IgD-negative memory B cell (primary cell): Measurements from ENCODE around the gene HEYL. TPM values are rescaled to one million over a fixed set of nuclear protein-coding genes. Genes with fewer than 3 reads are reported as not detected.

Experiments used
- H3K27ac Mint-ChIP-seq, 3 donors: one replicate each; pipeline ENCODE4 v1.8.0; 2020 to 2022; ENCODE audit warnings: mild to moderate bottlenecking in 3 of 3, mixed read lengths in 3 of 3, moderate library complexity in 1 of 3
- H3K27me3 Mint-ChIP-seq: one replicate; pipeline ENCODE4 v1.8.0; 2021; ENCODE audit warnings: mixed read lengths
- H3K36me3 Mint-ChIP-seq: one replicate; pipeline ENCODE4 v1.8.0; 2020; ENCODE audit warnings: mild to moderate bottlenecking, mixed read lengths
- H3K4me1 Mint-ChIP-seq, 3 donors: one replicate each; pipeline ENCODE4 v1.8.0; 2020 to 2022; ENCODE audit warnings: mixed read lengths in 3 of 3, mild to moderate bottlenecking in 1 of 3
- H3K4me3 Mint-ChIP-seq, 4 donors: one replicate each; pipeline ENCODE4 v1.8.0; 2020 to 2022; ENCODE audit warnings: mild to moderate bottlenecking in 4 of 4, mixed read lengths in 4 of 4, moderate library complexity in 3 of 4
- H3K9me3 Mint-ChIP-seq, 3 donors: one replicate each; pipeline ENCODE4 v1.8.0; 2020 to 2021; ENCODE audit warnings: mixed read lengths in 3 of 3, mild to moderate bottlenecking in 1 of 3
- polyA plus RNA-seq: library from polyadenylated mRNA; unstranded; fragments of 300-500 nt; fragmentation: Illumina TruSeq; gene quantifications from one replicate; pipeline ENCODE4 v1.2.3, GENCODE V29; 2021

Gene HEYL
- polyA plus RNA-seq, 1 donor from 2014 or later = not detected

DNA sequence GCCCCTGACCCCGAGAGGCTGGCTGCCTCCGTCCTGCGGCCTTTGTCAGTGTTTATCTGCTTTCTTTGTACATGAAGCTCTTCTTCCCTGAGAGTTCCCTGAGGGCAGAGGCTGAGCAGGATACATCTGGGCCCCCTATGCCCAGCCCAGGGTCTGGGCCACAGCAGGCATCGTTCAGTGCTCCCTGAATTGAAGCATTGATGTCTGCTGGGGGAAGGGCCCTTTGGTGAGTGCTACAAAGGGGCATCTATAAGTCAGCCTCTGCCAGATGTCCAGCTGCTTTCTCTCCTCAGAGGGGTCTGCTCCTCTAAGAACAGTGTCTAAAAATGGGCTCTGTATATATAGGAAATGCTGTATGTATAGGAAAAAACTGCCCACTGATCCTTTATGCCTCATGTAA lies 2.1 kb downstream of the HEYL start:
- no peak overlapping the region for H3K4me3 Mint-ChIP-seq
- H3K36me3 Mint-ChIP-seq = no peaks in the 10 kb centered on the region

DNA sequence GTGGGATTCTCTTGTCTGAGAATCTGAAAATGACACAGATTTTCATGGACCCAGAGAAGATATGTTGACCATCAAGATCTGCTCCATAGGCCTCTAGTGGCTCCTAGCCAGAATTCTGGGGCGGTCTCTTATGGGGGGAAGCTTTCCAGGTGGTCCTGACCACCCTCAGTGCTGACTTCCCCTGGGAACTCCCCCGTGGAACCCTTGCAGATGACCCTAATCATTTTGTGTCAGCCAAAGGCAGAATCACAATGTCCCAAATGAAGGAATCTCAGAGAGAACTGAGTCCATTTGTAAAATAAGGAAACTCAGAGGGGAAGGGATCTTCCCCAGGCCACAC lies 3.6 kb downstream of the HEYL start:
- Mint-ChIP-seq H3K9me3 (no peaks in the 10 kb centered on the region), H3K4me1 (peaks cover 0 to 3% (median 3%) of the 10 kb centered on the region in 3 donors), H3K27ac (no peak overlapping the region), H3K36me3 (no peaks in the 10 kb centered on the region), H3K4me3 (no peak overlapping the region), H3K27me3 (peaks cover 43% of the 10 kb centered on the region)

More for the DNA sequence above, 2.1 kb downstream of the HEYL start:
- no peaks in the 10 kb centered on the region for H3K9me3 Mint-ChIP-seq
- H3K4me1 Mint-ChIP-seq = peaks cover 0 to 3% (median 3%) of the 10 kb centered on the region in 3 donors
- H3K27ac Mint-ChIP-seq = no peak overlapping the region
- H3K27me3 Mint-ChIP-seq = peaks cover 43% of the 10 kb centered on the region

DNA sequence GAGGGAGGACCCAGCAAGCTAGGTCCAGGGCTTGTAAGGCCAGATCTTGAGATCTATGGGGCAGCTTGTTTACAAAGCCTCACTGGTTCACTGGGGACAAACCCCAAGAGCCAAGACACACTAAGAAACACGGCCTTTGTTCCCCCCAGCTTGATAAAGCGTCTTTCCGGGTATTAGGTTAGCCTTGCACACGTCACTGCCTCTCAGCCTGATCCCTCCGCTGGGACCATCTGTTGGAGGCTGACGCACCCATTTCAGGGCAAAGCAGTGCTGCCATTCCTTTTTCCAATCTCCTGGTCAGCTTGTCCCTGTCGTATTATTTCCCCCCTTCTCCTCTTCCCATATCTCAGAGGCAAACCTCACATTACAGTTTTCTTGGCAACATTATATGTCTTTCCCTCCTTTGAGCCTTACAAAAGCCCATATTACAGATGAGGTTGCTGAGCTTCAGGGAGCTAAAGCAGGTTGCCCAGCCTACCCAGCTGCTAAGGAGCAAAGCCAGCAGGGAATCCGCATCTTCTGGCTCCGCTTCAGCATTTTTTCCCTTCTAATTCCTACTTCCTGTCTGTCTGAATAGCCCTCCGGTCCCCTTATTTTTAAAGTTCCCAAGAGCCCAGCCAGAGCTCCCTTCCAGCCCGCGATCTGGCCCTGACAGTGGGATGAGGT lies 4.1 kb downstream of the HEYL start:
- no peak overlapping the region for H3K4me3 Mint-ChIP-seq
- H3K9me3 Mint-ChIP-seq = no peaks in the 10 kb centered on the region
- H3K36me3 Mint-ChIP-seq = no peaks in the 10 kb centered on the region
- H3K27ac Mint-ChIP-seq = no peak overlapping the region
- peaks cover 43% of the 10 kb centered on the region for H3K27me3 Mint-ChIP-seq
- peaks cover 0 to 3% (median 3%) of the 10 kb centered on the region in 3 donors for H3K4me1 Mint-ChIP-seq

- Mint-ChIP-seq H3K4me1 (no peaks in the 10 kb centered on the region), H3K27ac (no peak overlapping the region), H3K36me3 (no peaks in the 10 kb centered on the region), H3K27me3 (peaks cover 35% of the 10 kb centered on the region), H3K9me3 (no peaks in the 10 kb centered on the region), H3K4me3 (no peak overlapping the region)
Measured at GRCh38 chr1:39633422-39633821, 6.0 kb downstream of the HEYL start.

DNA sequence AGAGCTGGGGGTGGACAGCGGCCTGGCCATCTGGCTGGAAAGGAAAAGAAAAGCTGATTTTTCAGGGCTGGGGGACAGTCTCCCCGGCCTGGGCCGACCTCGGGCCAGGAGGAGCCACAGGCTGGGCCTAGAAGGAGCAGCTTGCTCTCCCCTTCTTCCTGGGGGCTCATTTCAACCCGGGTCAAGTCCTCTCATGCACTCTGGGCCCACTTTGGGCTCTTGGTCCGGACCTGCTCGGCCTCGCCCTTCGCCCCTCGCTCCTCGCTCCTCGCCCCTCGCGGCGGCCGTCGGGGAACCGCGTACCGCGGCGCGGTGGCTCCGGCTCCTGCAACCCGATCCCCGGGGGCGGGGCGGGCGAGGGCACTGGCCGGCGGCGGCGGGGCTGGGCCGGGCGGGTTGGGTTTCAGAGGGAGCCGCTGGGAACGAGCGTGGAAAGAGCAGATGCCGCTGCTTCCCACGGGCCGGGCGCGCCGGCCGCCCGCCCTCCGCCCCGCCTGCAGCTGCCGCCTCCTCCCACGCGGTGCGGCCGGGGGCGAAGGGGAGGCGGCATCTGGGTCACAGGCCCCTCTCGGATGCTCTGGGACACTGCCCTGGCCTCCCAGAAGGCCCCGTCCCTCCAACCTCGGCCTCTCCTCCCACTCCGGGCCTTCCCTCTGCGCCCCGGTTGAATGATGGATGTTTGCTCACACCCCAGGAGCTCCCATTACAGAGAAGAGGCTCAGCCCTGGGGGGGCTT lies 6.6 kb downstream of the HEYL start:
- no peak overlapping the region for H3K4me3 Mint-ChIP-seq
- H3K27me3 Mint-ChIP-seq = peaks cover 30% of the 10 kb centered on the region
- H3K4me1 Mint-ChIP-seq = no peaks in the 10 kb centered on the region
- no peak overlapping the region for H3K27ac Mint-ChIP-seq
- H3K9me3 Mint-ChIP-seq = no peaks in the 10 kb centered on the region
- H3K36me3 Mint-ChIP-seq = no peaks in the 10 kb centered on the region

DNA sequence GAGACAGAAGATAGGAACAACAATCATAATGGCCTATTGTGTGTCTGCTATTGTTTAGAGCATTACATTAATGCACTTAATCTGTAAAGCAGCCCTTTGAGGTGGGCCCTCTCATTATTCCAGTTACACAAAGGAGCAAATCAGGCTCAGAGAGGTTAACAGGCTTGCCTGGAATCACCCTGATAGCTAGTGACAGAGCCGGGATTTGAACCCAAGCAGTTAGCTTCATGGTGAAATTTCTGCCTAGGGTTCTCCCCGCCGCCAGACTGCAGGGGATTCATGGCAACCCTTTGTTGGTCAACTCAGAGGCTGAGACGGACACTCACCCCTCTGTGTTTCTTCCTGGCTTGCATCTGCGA lies 7.1 kb downstream of the HEYL start:
- Mint-ChIP-seq H3K27ac (no peak overlapping the region), H3K9me3 (no peaks in the 10 kb centered on the region), H3K36me3 (no peaks in the 10 kb centered on the region), H3K4me3 (no peak overlapping the region), H3K4me1 (no peaks in the 10 kb centered on the region), H3K27me3 (peaks cover 27% of the 10 kb centered on the region)

DNA sequence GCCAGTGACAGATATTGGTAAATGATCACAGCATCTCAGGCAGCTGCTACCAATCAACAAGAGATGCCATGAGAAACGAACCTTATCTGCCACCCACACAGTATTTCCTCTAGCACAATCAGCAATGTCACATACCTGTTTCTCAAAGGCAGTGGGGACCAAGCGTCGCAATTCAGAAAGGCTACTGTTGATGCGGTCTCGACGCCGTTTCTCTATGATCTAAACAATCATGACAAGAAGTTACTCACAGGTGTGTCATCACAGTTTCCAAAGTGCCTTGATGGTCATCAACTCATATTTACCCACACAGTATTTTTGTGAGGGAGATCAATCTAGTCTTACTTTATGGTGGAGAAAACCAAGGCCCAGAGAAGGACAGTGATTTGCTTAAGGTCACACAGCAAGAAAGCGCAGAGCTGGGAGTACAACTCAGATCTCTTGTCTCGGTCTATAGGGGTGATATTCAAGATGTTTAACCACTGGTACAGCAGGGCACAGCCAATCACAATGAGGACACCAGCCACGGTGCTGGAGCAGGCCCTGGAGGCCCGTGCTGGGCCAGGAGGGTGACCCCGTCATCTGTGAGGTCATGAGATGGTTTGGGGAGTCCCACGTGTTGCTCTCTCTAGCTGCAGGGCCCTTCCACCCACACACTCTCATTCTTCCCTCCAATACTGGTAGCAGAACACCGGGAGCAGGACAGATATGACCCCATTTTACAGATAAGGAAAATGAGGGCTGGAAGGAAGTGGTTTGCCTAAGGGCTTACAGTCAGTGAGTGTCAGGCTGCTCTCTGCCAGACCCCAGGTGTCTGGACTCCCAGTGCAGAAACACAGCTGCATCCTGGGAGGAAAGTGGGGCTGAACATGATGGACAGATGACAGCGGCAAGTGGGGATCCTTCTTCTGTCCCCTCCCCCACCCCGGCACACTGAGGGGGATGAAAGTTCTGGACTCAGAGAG lies 7.8 kb downstream of the HEYL start:
- Mint-ChIP-seq H3K4me3 (no peak overlapping the region), H3K36me3 (no peaks in the 10 kb centered on the region), H3K27ac (no peak overlapping the region), H3K27me3 (peaks cover 22% of the 10 kb centered on the region), H3K4me1 (no peaks in the 10 kb centered on the region), H3K9me3 (no peaks in the 10 kb centered on the region)

DNA sequence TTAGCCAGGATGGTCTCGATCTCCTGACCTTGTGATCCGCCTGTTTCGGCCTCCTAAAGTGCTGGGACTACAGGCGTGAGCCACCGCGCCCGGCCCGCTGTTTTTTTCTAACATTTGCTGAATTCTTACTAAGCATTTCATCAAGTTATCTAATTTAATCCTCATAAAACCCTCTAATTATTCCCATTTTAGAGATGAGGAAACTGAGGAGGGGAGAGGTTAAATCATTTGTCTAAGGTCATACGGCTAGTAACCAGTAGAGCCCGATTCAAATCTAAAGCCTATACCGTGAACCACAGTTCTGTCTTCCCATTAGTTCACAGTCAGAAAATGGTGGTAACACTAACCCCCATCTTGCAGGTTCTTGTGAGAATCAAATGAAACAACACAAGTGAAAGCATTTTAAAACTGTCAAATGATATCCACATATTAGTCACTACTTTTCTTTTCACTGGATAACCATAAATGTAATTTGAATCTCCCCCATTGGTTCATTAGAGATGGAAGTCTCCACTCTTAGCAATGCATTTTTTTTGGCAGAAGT lies 10.6 kb downstream of the HEYL start:
- no peaks in the 10 kb centered on the region for H3K36me3 Mint-ChIP-seq
- H3K27me3 Mint-ChIP-seq = peaks cover 12% of the 10 kb centered on the region
- H3K4me3 Mint-ChIP-seq = no peak overlapping the region
- H3K4me1 Mint-ChIP-seq = no peaks in the 10 kb centered on the region
- H3K9me3 Mint-ChIP-seq = no peaks in the 10 kb centered on the region
- no peak overlapping the region for H3K27ac Mint-ChIP-seq

GRCh38 chr1:39626646-39627045 lies 12.8 kb downstream of the HEYL start:
- no peaks in the 10 kb centered on the region for H3K36me3 Mint-ChIP-seq
- no peak overlapping the region for H3K27ac Mint-ChIP-seq
- peak overlapping the region in 1 of 4 donors; percentile 68 for H3K4me3 Mint-ChIP-seq
- H3K27me3 Mint-ChIP-seq = peaks cover 6% of the 10 kb centered on the region
- no peaks in the 10 kb centered on the region for H3K9me3 Mint-ChIP-seq
- H3K4me1 Mint-ChIP-seq = no peaks in the 10 kb centered on the region

DNA sequence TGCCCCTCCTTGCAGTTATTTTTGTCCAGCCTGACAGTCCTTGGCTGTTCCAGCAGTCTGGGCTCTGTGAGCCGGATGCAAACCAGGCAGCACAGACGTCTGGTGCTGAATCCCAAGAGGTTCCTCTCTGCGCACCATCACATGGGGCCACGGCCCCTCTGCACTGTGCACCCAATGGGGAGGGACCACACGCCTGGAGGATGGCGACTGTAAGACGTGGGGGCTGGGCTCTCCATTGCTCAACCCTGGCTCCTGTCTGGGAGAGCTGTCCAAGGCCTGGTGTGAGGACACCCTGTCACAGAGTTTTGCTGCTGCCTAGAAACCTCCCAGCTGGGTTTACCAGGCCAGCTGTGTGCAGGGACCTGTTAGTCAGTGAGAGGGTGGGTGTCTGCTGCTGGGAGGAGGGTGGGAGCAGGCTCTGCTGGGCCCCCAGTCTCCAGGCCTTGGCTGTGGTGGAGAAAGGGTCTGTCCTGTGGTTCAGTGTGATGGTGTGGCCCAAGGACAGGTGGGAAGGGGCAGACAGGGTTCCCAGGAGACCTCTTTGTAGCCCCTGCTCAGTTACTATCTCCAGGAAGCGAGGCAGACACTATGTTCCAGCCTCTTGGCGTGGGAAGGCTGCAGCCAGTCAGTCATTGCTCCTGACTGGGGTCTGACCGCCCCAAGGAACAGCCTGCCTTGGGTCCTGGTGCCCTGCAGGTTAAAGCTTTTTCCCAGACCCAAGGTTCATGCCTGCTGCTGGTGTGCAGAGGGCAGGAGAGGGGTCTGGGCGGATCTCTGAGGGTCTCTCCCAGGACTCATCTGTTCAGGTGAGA lies 13.8 kb downstream of the HEYL start:
- no peaks in the 10 kb centered on the region for H3K36me3 Mint-ChIP-seq
- H3K27ac Mint-ChIP-seq = no peak overlapping the region
- no peak overlapping the region for H3K4me3 Mint-ChIP-seq
- H3K9me3 Mint-ChIP-seq = peaks cover 0 to under 1% (median 0%) of the 10 kb centered on the region in 3 donors
- H3K4me1 Mint-ChIP-seq = no peaks in the 10 kb centered on the region
- H3K27me3 Mint-ChIP-seq = peaks cover 6% of the 10 kb centered on the region

DNA sequence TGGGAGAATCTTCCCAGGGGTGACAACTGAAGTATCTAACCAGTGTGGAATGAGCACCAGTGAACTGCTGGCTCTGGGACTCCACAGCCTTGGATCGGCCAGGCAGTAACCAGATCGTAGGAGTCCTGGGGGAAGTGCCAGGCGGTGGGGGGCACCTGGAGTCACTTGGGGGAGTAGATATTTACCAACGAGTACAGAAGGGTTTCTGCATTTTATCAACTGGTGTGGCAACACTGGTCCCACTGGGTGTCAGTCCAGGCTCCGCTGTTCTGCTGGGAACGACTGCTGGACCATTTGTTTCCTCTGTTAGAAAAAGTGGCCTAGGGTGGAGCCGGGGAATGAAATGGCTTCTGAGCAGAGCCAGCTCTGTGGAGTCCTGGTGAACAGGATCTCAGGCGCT lies 14.4 kb downstream of the HEYL start:
- no peaks in the 10 kb centered on the region for H3K36me3 Mint-ChIP-seq
- H3K4me3 Mint-ChIP-seq = no peak overlapping the region
- no peaks in the 10 kb centered on the region for H3K4me1 Mint-ChIP-seq
- peaks cover 6% of the 10 kb centered on the region for H3K27me3 Mint-ChIP-seq
- peaks cover 0 to 3% (median 2%) of the 10 kb centered on the region in 3 donors for H3K9me3 Mint-ChIP-seq
- H3K27ac Mint-ChIP-seq = no peak overlapping the region

- Mint-ChIP-seq H3K27me3 (peaks cover 6% of the 10 kb centered on the region), H3K27ac (no peak overlapping the region), H3K9me3 (peaks cover 0 to 3% (median 2%) of the 10 kb centered on the region in 3 donors), H3K4me3 (no peak overlapping the region), H3K36me3 (no peaks in the 10 kb centered on the region), H3K4me1 (no peaks in the 10 kb centered on the region)
Measured at GRCh38 chr1:39623053-39623452, 16.4 kb downstream of the HEYL start.

GRCh38 chr1:39622427-39622826 lies 17.0 kb downstream of the HEYL start:
- Mint-ChIP-seq H3K4me3 (no peak overlapping the region), H3K27me3 (peaks cover 6% of the 10 kb centered on the region), H3K4me1 (no peaks in the 10 kb centered on the region), H3K9me3 (peaks cover 0 to 3% (median 2%) of the 10 kb centered on the region in 3 donors), H3K27ac (no peak overlapping the region), H3K36me3 (no peaks in the 10 kb centered on the region)

DNA sequence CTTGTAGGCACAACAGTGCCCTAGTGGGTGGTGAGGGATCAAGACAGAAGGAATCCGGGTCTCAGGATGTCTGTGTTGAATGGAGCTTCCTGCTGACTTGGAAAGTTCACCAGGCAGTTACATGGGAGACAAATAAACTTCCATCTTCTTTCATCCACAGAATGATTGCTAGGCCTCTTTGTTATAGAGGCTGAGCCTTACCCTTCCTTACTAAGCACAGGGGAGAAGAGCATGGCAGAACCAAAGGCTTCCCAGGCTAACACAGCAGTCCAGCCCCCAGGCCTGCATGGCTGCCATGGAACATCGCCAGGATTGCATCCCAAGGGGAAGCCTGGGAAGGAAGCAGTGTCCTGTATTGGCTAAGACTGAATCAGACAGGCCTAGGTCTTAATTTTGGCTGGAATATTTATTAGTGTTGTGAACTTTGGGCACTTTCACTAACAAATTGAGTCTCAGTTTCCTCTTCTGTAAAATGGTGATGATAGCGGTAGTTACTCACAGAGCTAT lies 18.7 kb downstream of the HEYL start:
- Mint-ChIP-seq H3K27me3 (peaks cover 12% of the 10 kb centered on the region), H3K9me3 (peaks cover 0 to 3% (median 2%) of the 10 kb centered on the region in 3 donors), H3K36me3 (no peaks in the 10 kb centered on the region), H3K27ac (no peak overlapping the region), H3K4me3 (no peak overlapping the region), H3K4me1 (no peaks in the 10 kb centered on the region)
